Measurements from ENCODE around the gene CPHXL.

Gene CPHXL

GRCh38 chr16:75695708-75696107 is 30.6 kb downstream of the CPHXL start:
- TF ChIP-seq, protein P1, sequence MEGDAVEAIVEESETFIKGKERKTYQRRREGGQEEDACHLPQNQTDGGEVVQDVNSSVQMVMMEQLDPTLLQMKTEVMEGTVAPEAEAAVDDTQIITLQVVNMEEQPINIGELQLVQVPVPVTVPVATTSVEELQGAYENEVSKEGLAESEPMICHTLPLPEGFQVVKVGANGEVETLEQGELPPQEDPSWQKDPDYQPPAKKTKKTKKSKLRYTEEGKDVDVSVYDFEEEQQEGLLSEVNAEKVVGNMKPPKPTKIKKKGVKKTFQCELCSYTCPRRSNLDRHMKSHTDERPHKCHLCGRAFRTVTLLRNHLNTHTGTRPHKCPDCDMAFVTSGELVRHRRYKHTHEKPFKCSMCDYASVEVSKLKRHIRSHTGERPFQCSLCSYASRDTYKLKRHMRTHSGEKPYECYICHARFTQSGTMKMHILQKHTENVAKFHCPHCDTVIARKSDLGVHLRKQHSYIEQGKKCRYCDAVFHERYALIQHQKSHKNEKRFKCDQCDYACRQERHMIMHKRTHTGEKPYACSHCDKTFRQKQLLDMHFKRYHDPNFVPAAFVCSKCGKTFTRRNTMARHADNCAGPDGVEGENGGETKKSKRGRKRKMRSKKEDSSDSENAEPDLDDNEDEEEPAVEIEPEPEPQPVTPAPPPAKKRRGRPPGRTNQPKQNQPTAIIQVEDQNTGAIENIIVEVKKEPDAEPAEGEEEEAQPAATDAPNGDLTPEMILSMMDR (IDR thresholded peaks at IDR 0.05; ENCODE audit: control extremely low read depth, extremely low read depth, low read depth, missing control alignments): no peak
- no peak for DNase-seq (ENCODE audit: extremely low spot score)
- CTCF ChIA-PET: interaction anchor here (1.4 to 1.5 kb wide), 2 partner anchors 38 to 68 kb away, joined by 4 to 5 read pairs; no protein-coding TSS in a partner anchor
- POLR2A ChIA-PET: no interaction called here

- CTCF ChIA-PET: no interaction called here
- TF ChIP-seq, protein P1 (IDR thresholded peaks at IDR 0.05; ENCODE audit: control extremely low read depth, extremely low read depth, low read depth, missing control alignments): no peak
- POLR2A ChIA-PET: no interaction called here
These were observed 38.9 kb downstream of the CPHXL start for GRCh38 chr16:75687361-75687760.

DNA sequence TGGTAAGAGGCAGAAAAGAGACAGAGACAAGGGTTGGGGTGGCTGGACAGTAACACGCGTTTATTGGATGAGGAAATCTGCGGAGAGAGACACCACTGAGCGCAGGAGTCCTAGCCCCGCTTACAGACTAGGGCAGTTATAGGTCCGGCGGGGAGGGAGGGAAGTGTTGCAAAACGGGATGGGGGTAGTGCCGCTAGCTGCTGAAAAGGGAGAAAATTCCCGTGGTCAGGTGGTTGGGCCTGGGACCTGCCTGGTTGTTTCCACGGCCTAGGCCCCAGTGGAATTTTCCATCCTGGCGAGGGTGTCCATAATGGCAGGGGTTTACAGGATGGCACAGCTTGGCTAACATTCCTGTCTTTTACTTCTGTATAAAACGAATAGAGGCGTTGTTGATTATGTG is 44.0 kb downstream of the CPHXL start:
- TF ChIP-seq, protein P1 (IDR thresholded peaks at IDR 0.05; ENCODE audit: control extremely low read depth, extremely low read depth, low read depth, missing control alignments): no peak
- ChIA-PET POLR2A (no interaction called here), CTCF (no interaction called here)
- no peak for DNase-seq (ENCODE audit: extremely low spot score)

More at GRCh38 chr16:75687361-75687760, 38.9 kb downstream of the CPHXL start:
- DNase-seq (ENCODE audit: extremely low spot score): no peak

- DNase-seq (ENCODE audit: extremely low spot score): no peak
- ChIA-PET CTCF (no interaction called here), POLR2A (no interaction called here)
- TF ChIP-seq, protein P1 (IDR thresholded peaks at IDR 0.05; ENCODE audit: control extremely low read depth, extremely low read depth, low read depth, missing control alignments): no peak
These were observed 46.9 kb downstream of the CPHXL start for GRCh38 chr16:75679366-75679765.

DNA sequence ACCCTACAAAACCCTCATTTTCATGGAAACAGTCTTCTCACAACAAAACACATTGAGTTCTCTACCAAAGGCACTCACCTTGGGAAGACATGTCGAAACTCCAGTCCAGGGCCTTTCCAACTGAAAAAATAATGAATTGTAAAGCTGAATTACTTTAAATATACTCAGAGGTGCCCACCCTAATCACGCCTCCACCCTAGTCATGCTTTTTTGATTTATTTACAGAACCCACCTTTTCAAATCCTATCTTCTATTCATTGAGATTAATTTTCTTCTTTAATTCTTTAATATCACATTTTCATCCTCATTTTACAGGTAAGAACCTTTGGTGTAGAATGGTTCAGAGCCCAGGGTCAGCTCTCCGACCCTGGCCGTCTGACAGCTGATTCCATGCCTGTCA is 49.4 kb downstream of the CPHXL start, which contains the start of gene CPHXL2:
CPHXL2 (minus strand) TSS at position 101 of the 400 bp plus-strand sequence; CDS start at position 91, 10 bp downstream.
- TF ChIP-seq, protein P1 (IDR thresholded peaks at IDR 0.05; ENCODE audit: control extremely low read depth, extremely low read depth, low read depth, missing control alignments): no peak
- no peak for DNase-seq (ENCODE audit: extremely low spot score)
- ChIA-PET POLR2A (no interaction called here), CTCF (interaction anchor here (1.1 to 1.8 kb wide), 3 partner anchors 12 to 1495 kb away, joined by 3 to 4 read pairs (median 3); no protein-coding TSS in a partner anchor)

DNA sequence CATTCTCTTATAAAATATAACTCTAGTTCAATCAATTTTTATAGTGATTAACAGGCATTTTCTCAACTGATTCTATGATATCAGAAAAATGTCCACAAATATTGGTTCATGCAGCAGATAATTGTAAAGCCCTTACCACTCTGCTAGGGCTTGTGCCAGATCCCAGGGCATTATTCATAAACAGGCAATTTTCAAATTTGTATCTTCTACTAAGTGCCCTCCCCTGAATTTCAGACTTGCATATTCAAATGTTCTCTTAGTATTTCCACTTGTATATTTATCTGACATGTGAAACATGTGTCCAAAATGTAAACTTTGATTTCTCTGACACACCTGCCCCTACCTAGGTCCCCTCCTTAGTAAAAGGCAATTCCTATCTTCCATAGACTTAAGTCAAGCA is 58.8 kb downstream of the CPHXL start:
- ChIA-PET POLR2A (no interaction called here), CTCF (no interaction called here)
- TF ChIP-seq, protein P1 (IDR thresholded peaks at IDR 0.05; ENCODE audit: control extremely low read depth, extremely low read depth, low read depth, missing control alignments): no peak
- DNase-seq (ENCODE audit: extremely low spot score): no peak
